Subcutaneous adipose tissue (tissue), 4 donors: ENCODE measurements around the gene PISD. TPM values are rescaled to one million over a fixed set of nuclear protein-coding genes. Genes with fewer than 3 reads are reported as not detected.

ENCODE experiments used
- total RNA-seq, 4 donors: library from RNA; depleted of rRNA; stranded (reverse); fragments of >200 nt; gene quantifications; one replicate each; pipeline ENCODE4 v1.1.0, GENCODE V29; 2016
- TF ChIP-seq, protein P1 (sequence below): fragments of 450-650 bp; IDR thresholded peaks from one replicate; pipeline ENCODE4 v1.5.1; 2016; ENCODE audit warnings: low read depth, mild to moderate bottlenecking, control low read depth, antibody characterized with exemption, moderate library complexity

PISD gene
- total RNA-seq, 4 donors from 2014 or later, result 46.7 to 207 (median 61.1) TPM

DNA sequence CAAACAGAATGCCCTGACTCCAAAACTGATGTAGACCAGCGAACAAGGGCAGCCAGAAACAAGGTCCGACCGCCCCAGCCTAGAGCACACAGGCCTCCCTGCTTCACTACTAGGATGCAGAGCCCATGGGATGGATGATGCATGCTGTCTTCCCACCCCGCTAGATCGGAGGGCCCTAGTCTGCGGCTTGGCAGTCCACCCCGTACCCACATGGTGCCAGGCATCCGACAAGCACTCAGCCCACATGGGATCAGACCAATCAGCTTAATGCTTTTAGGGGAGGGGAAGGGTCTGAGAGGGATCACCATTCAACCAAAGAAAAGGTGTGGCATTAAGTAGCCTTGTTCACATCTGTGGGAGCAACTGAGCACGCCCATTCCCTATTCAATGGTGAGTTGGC, 30.6 kb downstream of the PISD start:
- TF ChIP-seq, protein P1, sequence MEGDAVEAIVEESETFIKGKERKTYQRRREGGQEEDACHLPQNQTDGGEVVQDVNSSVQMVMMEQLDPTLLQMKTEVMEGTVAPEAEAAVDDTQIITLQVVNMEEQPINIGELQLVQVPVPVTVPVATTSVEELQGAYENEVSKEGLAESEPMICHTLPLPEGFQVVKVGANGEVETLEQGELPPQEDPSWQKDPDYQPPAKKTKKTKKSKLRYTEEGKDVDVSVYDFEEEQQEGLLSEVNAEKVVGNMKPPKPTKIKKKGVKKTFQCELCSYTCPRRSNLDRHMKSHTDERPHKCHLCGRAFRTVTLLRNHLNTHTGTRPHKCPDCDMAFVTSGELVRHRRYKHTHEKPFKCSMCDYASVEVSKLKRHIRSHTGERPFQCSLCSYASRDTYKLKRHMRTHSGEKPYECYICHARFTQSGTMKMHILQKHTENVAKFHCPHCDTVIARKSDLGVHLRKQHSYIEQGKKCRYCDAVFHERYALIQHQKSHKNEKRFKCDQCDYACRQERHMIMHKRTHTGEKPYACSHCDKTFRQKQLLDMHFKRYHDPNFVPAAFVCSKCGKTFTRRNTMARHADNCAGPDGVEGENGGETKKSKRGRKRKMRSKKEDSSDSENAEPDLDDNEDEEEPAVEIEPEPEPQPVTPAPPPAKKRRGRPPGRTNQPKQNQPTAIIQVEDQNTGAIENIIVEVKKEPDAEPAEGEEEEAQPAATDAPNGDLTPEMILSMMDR, result no peak

DNA sequence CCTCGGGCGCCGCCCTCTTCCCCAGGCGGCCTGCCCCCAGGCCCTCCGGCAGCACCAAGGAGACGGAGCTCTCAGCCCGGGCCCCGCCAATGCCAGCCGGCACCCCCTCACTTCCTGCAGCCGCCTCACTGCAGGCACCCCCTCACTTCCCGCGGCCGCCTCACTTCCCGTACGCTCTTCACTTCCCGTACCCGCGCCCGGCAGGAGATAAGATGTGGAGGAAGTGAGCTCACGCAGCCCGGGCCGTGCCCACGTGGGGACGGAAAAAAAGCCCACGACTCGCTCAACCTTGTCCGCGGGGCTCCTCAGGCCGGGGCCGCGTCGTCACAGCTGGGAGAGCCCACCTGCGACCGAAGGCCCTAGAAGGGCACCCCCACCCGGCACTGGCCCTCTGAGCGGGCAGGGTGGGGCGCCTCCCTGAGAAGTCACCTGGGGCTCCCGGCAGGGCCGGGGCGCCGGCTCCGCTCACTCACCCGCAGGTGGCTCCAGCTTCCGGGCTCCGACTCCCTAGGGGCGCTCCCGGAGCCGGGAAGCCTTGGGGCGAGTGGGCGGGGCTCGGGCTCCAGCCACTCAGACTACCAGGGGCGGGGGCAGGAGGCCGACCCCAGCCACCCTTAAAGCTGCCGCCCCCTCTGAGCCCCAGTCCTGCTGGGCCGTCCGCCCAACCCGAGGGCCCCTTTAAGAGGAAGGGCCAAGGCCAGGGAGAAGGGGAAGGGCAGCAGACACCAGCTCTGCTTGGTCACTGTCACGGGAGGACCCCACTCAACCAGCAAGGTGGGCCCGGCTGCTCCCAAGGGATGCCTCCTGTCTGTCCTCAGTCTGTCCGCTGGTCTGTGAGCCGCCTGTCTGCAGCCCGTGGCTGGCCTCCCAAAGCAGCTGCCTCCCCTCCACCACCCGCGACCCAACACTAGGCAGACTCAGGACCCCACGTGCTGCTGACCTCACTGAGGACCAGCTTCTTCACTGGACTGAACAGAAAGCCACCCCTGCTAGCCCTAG, 31.4 kb downstream of the PISD start:
- TF ChIP-seq, protein P1, result no peak

DNA sequence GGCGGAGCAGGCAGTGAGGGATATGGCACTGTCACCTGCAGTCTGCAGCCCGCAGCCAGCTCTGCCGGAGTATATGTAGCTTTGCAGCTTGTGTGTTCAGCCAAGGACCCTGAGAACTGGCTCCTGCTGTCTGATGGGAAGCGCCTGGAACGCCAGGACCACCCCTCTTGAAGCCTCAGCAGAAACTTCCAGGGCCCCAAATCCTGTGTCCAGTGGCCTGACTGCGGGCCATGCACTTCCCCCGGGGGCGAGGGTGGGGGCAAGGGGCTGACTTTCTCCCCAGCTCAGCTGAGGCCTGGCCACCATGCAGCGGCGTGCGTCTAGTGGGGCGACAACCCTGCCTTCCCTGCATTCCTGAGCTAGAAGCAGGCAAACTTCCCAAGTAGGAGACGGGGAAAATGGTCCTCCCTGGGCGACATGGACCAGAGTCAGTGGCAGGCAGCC, 32.3 kb downstream of the PISD start:
- TF ChIP-seq, protein P1, result no peak

DNA sequence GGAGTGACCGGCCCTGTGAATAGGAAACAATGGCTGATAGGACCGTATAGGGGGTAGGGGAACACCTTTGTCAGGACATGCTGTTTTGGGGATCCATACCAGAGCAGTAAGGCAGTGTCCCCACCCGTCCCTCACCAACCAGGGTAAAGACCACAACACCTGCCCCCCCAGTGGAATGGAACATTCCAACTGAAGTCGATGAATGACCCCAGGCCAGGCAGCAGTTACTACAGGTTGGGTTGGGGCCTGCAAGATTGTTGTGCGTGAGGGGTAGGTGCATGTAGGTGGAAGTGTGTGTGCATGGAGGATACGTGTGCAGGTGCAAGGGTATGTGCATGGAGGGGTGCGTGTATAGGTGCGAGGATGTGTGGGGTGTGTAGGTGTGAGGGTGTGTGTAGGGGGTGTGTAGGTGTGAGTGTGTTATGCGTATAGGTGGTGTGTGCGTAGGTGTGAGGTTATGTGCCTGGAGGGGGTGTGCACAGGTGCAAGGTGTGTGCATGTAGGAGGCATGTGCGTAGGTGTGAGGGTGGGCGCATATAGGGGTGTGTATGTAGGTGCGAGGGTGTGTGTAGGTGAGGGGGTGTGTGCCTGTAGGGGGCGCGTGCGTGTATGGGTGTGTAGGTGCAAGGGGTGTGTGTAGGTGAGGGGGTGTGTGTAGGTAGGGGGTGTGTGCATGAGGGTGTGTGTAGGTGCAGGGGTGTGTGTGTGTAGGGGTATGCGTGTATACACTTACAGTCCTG, 32.9 kb downstream of the PISD start:
- TF ChIP-seq, protein P1, result no peak

DNA sequence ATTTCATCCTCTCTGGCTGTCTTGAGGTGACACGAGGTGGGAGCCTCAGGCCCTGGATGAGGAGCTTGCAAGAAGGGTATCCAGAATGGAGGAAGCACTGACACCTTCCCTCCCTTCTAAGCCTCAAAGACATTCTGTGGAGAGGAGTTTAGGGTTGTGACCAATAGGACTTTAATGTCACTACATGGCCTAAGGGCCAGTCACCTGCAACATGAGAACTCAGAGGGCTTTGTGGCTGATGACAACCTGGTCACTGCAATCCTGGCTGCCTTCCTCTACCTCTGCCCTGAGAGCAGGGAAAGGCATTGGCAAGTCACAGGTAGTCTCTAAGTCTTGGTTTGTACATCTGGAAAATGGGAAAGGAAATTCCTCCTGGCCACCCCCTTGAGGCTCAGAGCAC, 33.7 kb downstream of the PISD start:
- TF ChIP-seq, protein P1, result no peak

DNA sequence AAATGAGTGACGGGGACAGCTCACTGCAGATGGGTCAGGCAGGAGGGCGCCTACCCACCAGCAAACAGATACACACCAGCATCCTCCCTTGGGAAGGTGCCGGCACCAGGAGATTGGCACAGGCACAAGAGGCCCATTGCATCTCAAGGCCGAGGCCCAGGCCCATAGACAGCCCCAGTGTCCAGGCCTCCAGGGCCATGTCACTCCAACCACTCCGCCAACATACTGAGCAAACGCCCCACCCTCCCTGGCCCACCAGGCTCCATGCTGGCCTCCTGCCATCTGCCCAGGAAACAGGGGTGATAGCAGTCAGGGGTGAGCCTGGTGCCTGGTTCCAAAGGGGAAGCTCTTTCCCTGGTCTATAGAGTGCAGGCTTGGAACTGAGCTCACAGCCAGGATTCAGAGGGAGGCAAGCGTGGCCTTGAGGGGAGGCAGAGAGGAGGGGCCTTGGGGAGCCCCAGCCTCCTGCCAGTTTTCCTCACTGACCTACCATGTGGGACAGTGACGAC, 34.7 kb downstream of the PISD start:
- TF ChIP-seq, protein P1, result no peak
